NCI-H2029 (cell line): ENCODE data around the gene PHLDB1.
A peak's percentile ranks its signal among the peaks of the same experiment; 100 is the strongest.
"Not testable (repeated sequence)": the region's sequence is repeated elsewhere in the genome, so short reads cannot be mapped to it uniquely, and the experiment has no call there.

Experiments
- DNase-seq: peaks from one replicate; lab custom pipeline; 2025; lab: John Stamatoyannopoulos, UW

PHLDB1 gene

DNA sequence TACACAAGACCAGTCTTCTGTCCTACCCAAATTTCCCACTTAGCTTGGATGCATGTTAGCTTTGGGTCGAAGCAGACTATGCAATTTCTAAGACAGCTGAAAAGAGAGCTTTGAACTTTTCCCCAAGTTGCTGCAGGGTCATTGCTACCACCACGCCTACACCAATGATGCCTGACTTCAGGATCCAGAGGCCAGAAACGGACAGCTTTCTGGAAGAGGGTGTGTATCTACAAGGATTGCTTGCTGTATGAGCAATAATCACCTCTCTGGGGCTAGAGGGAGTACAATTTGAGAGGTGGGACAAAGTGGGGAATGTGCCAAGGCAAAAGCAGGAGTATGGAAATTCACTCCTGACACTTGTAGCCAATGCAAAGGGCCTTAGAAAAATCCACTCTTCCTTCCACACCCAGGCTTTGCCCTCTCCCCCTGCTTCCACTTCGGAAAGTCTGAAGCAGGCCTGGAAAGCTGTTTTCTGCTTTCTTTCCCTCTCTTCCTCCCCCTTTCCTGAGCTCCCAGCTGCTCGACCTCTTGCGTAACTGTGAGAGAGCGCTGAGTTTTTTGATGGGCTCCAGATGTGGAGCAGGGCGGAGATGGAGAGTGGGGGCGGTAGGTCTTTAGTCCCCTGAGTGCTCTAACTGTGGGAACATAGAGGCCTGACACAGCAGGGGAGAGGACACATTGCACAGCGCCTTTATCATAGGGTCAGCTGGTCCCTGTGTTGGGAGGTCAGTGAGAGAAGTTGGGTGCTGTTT is 2.1 kb upstream of the PHLDB1 start:
- no peak for DNase-seq

DNA sequence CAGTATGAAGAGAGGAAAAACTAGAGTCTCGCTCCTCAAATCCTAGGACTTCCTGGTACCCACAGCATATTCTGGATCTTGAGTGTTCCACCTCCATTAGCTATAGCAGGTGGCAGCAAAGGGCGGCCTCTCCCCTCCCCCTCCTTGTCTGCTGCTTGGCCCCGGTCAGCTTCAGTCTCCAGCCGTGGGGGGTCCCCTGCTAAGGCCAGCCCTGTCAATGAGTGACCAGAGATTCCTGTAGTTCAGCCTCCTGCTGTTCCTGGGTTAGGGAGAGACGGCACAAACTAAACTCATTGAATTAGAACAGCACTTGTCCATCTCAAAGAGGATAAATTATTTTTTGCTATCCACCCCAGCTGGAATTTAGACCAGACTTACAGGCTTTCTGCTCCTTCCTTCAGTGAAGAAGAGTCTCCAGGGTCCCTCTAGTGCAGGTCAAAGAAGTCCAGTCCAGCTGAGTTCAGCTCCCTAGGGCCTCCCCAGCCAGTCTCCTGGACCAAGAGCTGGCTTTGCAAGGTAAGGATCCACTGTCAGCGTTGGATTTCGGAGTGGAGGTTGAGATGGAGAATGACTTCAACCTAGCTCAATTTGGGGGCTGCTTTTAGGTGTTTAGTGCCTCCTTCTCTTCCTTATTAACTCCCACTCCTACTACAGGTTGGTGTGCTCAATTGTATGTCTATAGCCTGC is 1.1 kb upstream of the PHLDB1 start:
- DNase-seq: no peak

DNA sequence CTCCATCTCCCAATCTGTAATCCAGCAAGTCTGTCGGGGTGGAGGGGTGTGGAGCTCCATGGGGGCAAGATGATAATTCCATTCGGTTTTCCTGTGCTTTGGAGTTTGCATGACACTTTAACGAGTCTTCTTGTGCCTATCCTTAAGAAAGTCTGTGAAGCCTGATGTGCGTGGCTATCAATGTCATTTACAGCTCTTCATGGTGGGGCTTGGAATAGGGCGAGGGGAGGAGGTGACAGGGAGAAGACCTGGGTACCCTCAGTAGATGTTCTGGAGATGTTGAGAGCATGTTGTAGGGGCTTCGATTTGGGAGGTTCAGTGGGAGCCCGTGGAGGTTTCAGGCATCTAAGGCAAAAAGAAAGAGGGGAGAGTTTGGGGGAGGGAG is 579 bp upstream of the PHLDB1 start:
- no peak for DNase-seq

DNA sequence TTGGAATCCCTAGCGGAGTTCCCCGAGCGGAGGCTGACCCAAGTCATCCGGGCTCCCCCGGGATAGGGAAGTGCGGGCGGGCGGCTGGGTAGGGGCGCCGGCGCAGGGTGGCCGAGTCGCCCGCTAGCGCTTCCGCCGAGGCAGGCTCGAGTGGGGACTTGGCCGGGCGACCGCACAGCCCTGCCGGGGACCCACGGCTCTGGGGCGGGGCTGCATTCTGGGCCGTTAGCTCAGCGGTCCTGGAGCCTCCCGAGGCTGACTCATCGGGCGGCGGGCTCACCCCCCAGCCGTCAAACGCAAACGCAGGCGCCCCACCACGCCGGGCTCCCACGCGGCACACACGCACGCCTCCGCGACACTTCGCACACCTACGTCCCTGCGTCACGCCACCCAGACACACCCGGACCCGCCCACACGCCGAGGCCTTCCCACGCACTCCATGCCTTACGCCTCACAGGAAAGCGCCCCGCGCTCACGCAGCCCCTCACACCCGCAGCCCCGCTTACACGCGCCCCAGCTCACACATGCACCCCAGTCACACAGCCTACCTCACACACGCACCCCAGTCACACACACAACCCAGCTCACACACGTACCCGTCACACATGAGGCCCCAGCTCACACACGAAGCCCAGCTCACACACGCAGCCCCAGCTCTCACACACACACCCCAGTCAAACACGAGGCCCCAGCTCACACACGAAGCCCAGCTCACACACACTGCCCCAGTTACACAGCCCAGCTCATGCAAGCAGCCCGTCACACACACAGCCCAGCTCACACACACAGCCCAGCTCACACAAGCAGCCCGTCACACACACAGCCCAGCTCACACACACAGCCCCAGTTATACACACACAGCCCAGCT is 1.2 kb downstream of the PHLDB1 start:
- no peak for DNase-seq

DNA sequence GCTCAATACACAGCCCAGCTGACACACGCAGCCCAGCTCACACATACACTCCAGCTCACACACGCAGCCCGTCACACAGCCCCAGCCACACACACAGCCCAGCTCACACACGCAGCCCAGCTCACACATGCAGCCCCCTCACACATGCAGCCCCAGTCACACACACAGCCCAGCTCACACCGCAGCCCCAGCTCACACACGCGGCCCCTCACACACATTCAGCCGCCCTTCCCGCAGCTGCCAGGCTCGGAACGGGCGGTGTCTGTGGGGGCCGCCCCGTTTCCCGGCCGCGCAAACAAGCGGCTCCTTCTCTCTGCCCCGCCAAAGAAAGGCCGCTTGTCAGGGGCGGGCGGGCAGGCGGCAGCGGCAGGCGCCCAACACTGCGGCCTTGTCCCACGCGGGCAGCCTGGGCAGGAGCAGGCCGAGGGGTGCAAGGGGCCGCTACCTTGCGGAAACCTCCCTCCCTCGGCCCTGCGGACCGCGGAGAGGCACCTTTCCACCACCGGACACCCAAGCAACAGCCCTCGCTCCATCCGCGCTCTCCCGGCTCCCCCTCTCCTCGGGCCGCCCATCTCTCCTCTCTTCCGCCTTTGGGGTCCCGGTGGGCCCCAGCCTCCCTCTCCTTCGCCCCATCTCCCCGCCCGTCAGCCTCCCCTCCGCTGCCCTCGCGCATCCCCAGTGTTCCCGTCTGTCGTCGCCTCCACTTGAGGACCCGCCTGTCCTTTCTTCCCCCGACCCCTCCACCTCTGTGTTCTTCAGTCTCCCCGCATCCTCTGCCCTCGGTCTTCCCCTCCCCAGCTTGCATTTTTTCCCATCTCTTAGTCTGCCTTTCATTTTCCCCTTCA is 2.2 kb downstream of the PHLDB1 start:
- no peak for DNase-seq

DNA sequence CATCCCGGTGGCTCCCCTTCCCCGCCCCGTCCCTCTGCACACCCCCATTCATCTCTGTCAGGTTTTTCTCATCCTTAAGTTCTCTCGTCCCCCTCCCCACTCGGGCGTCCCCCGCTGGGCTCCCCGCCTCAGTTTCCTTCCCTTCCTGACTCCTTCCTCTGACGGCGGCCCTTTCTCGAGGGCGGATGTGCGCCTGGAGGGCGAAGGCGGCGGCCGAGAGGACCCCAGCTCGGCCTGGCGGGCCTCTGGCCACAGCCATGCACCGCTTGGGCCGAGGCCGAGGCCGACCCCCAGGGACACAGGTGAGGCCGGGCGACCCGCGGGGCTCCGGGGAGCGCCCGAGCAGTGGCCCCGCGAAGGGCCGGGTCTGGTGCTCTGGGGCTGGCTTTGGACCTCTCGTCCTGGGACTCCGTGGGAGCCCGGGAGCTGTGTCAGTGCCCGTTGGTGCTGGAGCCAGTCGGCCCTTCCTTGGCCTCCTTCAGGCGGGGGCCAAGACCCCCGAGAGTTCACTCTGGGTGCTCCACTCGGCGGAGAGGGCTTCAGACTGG is 2.9 kb downstream of the PHLDB1 start:
- no peak for DNase-seq

DNA sequence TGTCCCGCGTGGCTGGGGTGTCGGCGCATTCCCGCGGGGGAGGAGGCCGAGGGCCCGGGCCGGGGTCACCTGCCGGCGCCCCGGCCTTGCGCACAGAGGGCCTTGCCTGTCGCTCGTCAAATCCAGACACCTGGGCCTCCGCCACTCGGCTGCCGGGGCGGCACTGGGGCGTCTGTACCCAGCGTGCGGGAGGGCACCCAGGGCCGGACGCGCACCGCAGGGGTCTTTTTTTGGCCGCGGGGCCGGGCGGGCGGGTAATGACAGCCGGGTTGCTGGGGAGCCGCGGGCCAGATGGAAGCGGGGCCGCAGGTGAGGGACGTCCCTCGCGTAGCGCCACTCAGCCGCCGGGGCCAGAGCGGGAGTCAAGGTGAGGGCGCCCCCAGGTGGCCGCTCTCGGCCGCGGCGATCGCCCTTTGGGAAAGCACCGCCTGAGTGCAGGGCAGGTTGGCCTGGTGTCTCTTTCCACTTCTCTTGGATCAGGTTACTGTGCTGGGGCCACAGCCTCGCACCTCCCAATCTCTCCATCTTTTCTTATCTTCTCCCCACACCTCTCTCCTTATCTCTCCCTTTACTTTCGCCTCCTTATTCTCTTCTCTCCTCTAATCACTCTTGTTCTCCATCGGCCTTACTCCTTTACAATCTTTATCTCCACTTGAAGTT is 3.5 kb downstream of the PHLDB1 start:
- peak; percentile 65 for DNase-seq

DNA sequence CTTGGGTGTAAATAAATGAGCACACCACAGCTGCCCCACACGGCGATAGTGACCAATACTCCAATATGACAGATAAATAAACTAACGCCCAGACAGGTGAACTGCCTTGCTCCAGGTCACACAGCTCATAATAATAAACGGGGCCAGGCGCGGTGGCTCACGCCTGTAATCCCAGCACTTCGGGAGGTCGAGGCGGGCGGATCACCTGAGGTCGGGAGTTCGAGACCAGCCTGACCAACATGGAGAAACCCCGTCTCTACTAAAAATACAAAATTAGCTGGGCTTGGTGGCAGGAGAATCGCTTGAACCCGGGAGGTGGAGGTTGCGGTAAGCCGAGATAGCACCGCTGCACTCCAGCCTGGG is 4.0 kb downstream of the PHLDB1 start:
- DNase-seq: not testable (repeated sequence)

DNA sequence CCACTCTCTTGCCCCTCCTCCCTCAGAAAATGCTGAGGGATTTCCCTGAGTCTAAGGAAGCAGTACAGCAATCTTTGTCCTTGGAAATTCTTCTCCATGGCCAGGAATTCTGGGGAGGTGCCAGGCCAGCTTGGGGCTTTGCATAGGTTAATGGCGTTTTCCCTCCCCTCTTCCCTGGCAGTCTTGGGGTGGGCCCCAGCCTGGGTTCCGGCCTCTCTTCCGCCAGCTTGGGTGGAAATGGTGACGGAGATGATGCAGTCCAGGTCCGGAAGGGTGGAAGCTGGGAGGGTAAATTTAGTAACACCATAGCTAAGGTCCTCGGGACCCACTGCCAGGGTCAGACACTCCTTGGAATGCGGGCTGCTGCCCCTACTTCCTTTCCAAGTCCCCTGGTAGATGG is 5.0 kb downstream of the PHLDB1 start:
- DNase-seq: no peak

DNA sequence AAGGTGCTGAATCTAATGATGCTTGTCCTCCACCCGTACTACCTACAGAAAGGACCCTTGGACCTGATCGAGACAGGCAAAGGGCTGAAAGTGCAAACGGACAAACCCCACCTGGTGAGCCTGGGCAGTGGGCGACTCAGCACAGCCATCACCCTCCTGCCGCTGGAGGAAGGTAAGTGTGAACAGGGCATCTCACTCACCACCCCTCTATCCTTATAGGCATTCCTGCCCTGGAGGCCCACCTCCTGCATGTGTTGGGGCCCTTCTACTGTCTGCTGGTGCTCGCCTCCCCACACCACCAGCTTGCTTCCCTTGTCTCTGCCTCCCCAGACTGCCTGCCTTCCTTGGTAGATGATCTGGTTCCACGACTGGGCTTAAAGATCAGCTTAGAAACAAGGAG is 7.1 kb downstream of the PHLDB1 start:
- no peak for DNase-seq

DNA sequence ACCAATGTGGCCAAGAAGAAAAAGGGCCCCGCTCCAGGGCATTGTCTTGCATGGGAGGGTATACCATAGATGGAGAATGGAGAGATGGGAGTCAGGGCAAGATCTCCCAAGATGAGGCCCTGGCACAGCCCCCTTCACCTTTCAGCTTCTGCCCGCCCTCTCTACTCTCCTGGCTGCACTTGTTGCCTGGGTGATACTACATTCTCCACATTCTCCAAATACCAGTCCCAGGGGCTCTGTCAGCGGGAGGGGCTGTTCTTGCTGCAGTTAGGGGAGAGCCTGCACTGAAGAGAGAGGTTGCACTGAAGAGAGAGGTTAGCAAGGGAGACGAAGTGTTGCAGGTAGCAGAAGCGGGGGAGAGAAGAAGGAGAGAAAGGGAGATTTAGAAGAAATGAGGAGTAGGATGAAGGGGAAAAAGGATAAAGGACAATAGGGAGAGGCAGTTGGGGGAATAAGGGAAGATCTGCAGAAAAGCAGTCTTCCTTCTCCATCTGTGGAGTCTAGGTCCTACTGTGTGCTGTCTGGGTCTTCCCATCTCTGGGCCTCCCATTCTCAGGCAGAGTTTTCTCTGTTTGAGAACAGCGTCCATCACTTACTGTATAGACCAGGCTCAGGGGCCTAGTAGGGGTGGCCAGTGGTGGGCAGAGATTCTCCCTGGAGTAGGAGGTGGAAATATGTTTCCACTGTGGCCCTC is 8.0 kb downstream of the PHLDB1 start:
- DNase-seq: no peak

DNA sequence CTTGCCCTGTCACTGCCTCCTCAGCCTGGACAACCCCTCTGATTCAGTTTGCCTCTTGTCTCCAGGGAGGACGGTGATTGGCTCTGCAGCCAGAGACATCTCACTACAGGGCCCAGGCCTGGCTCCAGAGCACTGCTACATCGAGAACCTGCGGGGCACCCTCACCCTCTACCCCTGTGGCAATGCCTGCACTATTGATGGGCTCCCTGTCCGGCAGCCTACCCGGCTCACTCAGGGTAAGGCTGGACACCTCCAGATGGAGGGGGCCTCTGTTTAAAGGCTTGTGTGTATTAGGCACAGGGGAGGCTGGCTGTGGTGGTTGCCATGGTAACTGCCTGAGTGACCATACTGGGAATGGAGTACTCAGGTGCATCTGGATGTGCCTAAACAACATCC is 8.6 kb downstream of the PHLDB1 start:
- DNase-seq: no peak

DNA sequence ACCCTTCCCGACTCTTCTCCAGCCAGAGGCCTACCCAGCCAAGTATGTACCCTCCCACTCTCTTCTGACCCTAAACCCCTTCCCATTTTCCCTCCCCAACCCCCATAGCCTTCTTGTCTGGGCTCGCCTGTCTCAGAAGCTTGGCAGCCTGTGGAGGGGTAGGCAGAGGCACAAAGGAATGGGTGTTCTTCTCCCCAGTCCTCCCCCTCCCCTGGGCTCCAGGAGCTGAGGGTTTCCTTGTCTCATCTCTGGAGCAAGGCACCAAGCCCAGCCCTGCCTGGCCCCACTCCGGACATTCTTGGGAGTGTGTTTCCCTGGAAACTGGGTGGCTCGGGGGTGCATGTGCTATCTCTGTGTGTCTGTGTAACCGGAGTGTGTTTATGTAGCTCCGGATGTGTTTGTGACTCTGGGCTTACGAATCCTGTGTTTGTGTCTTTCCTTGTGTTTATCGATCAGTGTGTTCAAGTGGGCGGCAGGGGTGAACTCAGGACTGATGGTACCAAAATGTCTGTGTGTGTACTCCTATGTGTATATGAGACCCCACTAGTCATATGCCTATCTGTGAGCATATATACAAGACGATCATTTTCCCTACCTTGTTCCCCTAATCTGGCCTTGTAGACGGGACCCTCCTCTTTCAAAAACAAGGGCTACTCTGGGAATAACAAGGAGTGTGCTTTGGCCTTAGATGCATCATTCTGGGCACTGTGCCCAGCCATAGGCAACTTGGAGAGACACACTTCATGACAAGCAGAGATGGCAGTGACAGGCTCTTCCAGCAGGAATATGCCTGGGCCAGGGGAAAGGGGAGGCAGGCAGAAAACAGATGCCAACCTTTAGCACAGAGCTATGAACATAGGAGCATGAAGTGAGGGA is 10.9 kb downstream of the PHLDB1 start:
- no peak for DNase-seq

DNA sequence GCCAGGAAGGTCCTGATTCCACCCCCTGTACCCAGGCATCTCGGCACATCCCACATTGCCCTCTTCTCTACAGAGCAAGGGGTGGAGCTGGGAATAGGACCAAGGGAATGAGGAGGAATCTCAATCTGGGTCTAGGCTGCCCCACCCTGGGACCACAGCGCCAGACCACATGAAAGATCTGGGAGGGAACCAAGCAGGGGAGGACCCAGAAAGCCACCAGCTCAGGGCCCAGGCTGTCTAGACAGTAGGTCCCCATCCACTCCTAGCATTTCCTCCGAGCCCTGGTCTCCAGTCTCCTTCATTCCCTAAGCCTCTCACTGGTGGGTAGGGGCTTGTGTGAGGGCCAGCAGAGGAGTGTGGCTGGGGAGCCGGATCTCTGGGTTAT is 11.6 kb downstream of the PHLDB1 start:
- no peak for DNase-seq

DNA sequence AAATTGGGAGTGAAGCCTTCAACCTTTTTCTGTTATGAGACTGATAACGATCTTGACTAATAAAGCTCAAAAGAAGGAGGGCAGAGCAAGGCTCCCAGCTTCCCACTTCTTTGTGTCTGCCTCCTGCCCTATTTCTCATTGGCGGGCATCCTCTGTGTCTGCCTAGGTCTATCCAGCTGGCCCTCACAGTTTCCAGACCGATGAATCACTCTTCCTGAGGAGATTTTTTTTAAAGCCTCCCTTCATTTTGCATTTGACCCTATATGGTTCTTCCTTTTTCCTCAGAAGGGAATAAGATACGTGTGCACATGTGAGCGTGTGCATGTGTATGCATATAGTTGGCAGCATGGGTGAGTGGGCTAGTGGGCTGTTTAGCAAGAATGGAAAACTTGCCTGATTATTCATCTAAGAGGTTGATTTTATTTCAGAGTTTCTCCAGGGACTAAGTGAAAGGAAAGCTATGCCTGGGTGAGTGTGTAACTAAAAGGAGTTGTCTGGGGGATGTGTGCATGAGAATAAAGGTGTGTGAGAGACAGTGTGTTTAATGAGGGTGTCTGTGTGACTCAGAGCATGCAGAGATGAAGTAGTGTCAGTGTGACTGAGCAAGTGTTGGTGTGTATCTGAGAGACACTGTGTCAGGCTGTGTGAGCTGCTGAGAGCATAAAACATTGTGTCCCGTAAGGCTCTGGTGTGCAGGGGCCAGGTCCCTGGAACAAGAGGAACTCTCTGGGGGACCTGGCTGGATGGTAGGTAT is 12.2 kb downstream of the PHLDB1 start:
- DNase-seq: no peak

DNA sequence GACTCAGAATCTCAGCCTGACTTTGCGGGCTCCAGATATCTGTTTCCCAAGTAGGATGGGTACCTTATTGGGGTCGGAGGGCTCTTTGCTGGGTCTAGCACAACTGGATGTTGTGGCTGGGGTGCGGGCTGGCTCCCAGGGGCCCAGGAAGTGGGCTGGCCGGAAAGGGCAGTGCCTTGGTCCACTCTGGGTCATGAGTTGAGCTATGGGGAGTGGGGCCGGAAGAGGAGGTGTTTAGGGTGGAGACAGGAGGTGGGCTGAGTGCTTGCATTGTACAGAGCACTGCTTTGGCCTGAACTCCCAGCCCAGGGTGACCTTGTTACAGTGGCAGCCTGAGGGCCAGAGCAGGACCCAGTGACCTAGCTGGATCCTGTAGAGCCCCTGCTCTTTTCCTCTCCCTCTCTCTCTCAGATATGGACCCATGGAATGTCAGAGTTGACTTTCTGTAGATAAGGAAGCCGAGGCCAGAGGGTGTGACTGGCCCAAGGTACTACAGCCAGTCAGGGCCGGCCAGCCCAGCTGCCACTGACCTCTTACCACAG is 13.2 kb downstream of the PHLDB1 start:
- no peak for DNase-seq

DNA sequence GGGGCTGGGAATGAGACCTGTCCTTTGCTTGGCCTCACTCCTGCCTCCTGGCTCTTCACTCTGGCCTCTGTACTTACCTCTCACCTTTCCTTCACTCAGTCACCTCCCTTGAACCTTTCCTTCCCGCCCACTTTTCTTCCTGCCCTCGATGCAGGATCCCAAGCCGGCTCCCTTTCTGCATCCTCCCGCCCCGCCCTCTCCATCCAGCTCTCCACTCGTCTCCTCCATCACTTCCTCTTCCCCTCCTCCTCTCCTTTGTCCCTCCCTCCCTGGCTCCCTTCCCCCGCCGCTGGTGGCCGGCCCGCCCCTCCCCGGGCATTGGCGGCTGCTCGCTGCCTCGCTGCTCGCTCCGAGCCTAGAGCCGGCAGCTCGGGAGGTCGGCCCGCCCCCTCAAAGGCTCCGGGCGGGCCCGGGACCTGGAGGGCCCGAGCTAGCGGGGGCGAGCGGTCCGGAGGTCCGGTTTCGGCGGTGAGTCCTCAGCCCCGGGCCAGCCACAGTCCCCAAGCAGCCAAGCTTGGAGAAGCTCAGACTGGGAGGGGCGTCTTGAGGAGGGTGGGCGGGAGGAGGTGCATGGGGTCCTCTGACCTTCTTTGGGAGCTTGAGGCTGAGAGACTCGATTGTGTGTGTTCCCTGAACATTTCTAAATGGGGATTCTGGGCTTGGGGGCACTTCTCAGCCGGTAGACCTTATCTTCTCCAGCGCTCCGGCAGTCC is 13.8 kb downstream of the PHLDB1 start:
- peak; percentile 87 for DNase-seq
